ENCODE results near the gene GYS1. TPM values are rescaled to one million over a fixed set of nuclear protein-coding genes. Genes with fewer than 3 reads are reported as not detected.

The GYS1 gene
- total and polyA plus RNA-seq, 2 donors (not counting 1 experiment from before 2014, with no cell fraction given) = 31.2 to 42.8 TPM

DNA sequence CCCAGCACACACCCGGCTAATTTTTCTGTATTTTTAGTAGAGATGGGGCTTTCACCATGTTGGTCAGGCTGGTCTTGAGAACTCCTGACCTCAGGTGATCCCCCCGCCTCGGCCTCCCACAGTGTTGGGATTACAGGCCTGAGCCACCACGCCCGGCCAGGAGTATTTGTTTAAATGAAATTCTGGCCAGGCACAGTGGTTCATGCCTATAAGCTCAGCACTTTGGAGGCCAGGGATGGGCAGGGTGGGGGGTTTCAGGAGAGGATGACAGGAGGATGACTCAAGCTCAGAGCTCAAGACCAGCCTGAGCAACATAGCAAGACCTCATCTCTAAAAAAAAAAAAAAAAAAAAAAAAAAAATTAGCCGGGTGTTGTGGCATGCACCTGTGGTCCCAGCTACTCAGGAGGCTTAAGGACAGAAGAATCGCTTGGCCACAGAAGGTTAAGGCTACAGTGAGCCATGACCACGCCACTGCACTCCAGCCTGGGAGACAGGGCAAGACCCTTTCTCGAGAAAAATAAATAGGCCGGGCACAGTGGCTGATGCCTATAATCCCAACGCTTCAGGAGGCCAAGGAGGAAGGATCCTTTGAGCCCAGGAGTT, 67.8 kb downstream of the GYS1 start:
- peak; percentile 23 to 93 for DNase-seq (ENCODE audit: low read depth in 2 of 2)
- H3K4me2 ChIP-seq (ENCODE audit: extremely low read depth, insufficient read depth, low read length) = no peak overlapping the region
- H3K9ac ChIP-seq (ENCODE audit: insufficient read depth, low read length) = no peak overlapping the region
- TF ChIP-seq, protein P1, sequence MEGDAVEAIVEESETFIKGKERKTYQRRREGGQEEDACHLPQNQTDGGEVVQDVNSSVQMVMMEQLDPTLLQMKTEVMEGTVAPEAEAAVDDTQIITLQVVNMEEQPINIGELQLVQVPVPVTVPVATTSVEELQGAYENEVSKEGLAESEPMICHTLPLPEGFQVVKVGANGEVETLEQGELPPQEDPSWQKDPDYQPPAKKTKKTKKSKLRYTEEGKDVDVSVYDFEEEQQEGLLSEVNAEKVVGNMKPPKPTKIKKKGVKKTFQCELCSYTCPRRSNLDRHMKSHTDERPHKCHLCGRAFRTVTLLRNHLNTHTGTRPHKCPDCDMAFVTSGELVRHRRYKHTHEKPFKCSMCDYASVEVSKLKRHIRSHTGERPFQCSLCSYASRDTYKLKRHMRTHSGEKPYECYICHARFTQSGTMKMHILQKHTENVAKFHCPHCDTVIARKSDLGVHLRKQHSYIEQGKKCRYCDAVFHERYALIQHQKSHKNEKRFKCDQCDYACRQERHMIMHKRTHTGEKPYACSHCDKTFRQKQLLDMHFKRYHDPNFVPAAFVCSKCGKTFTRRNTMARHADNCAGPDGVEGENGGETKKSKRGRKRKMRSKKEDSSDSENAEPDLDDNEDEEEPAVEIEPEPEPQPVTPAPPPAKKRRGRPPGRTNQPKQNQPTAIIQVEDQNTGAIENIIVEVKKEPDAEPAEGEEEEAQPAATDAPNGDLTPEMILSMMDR (conservative IDR thresholded peaks at IDR 0.05 in 1 of 2, IDR thresholded peaks at IDR 0.05 in 1 of 2; ENCODE audit: low read depth in 1 of 2, low read length in 2 of 2) = no peak
- TF ChIP-seq EZH2 (IDR thresholded peaks at IDR 0.05; ENCODE audit: low read length, missing control alignments) = no peak
- no peaks in the 10 kb centered on the region for H3K27me3 ChIP-seq (ENCODE audit: control insufficient read depth, insufficient read depth, low read length)
- no peak overlapping the region for H2AFZ ChIP-seq (ENCODE audit: low read length)
- H3K4me3 ChIP-seq (replicated peaks in 1 of 4; ENCODE audit: control extremely low read depth in 1 of 4, insufficient read depth in 1 of 4, low read depth in 3 of 4, low read length in 4 of 4) = no peak overlapping the region
- no peaks in the 10 kb centered on the region for H3K79me2 ChIP-seq (ENCODE audit: control insufficient read depth, insufficient read depth, low read length)
- H3K27ac ChIP-seq (ENCODE audit: insufficient read depth, low read length) = peak overlapping the region; percentile 43
- no peaks in the 10 kb centered on the region for H4K20me1 ChIP-seq (ENCODE audit: control insufficient read depth, extremely low read depth, insufficient read depth, low read length)
- no peaks in the 10 kb centered on the region for H3K9me3 ChIP-seq (ENCODE audit: control insufficient read depth, insufficient read depth, low read depth, low read length)
- H3K4me1 ChIP-seq (ENCODE audit: control insufficient read depth, extremely low read depth, insufficient read depth, low read length) = peaks cover 7% of the 10 kb centered on the region
- H3K36me3 ChIP-seq (ENCODE audit: control insufficient read depth, insufficient read depth, low read length) = peaks cover 8% of the 10 kb centered on the region

DNA sequence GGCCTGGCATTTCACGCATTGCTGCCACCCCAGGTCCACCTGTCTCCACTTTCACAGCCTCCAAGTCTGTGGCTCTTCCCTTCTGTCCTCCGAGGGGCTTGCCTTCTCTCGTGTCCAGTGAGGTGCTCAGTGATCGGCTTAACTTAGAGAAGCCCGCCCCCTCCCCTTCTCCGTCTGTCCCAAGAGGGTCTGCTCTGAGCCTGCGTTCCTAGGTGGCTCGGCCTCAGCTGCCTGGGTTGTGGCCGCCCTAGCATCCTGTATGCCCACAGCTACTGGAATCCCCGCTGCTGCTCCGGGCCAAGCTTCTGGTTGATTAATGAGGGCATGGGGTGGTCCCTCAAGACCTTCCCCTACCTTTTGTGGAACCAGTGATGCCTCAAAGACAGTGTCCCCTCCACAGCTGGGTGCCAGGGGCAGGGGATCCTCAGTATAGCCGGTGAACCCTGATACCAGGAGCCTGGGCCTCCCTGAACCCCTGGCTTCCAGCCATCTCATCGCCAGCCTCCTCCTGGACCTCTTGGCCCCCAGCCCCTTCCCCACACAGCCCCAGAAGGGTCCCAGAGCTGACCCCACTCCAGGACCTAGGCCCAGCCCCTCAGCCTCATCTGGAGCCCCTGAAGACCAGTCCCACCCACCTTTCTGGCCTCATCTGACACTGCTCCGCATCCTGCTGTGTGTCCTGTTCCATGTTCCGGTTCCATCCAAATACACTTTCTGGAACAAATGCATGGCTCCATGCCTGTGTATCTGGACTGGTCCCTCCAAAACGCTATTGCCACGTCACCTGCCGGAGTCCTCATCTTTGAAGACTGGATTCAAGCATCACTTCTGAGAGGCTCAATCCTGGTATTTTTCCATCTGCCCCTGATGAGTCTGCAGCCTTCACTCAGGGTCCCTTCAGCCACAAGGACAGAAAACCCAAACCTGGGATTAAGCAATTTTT, 70.3 kb downstream of the GYS1 start:
- Histone ChIP-seq H3K27me3 (ENCODE audit: control insufficient read depth, insufficient read depth, low read length) (no peaks in the 10 kb centered on the region), H2AFZ (ENCODE audit: low read length) (no peak overlapping the region), H3K4me2 (ENCODE audit: extremely low read depth, insufficient read depth, low read length) (no peak overlapping the region), H3K9me3 (ENCODE audit: control insufficient read depth, insufficient read depth, low read depth, low read length) (no peaks in the 10 kb centered on the region), H3K4me3 (replicated peaks in 1 of 4; ENCODE audit: control extremely low read depth in 1 of 4, insufficient read depth in 1 of 4, low read depth in 3 of 4, low read length in 4 of 4) (no peak overlapping the region), H3K27ac (ENCODE audit: insufficient read depth, low read length) (no peak overlapping the region), H4K20me1 (ENCODE audit: control insufficient read depth, extremely low read depth, insufficient read depth, low read length) (no peaks in the 10 kb centered on the region), H3K9ac (ENCODE audit: insufficient read depth, low read length) (no peak overlapping the region), H3K79me2 (ENCODE audit: control insufficient read depth, insufficient read depth, low read length) (no peaks in the 10 kb centered on the region), H3K4me1 (ENCODE audit: control insufficient read depth, extremely low read depth, insufficient read depth, low read length) (peaks cover 7% of the 10 kb centered on the region), H3K36me3 (ENCODE audit: control insufficient read depth, insufficient read depth, low read length) (peaks cover 10% of the 10 kb centered on the region)
- no peak for DNase-seq (ENCODE audit: low read depth in 2 of 2)
- TF ChIP-seq, protein P1 (conservative IDR thresholded peaks at IDR 0.05 in 1 of 2, IDR thresholded peaks at IDR 0.05 in 1 of 2; ENCODE audit: low read depth in 1 of 2, low read length in 2 of 2) = no peak
- no peak for TF ChIP-seq EZH2 (IDR thresholded peaks at IDR 0.05; ENCODE audit: low read length, missing control alignments)

DNA sequence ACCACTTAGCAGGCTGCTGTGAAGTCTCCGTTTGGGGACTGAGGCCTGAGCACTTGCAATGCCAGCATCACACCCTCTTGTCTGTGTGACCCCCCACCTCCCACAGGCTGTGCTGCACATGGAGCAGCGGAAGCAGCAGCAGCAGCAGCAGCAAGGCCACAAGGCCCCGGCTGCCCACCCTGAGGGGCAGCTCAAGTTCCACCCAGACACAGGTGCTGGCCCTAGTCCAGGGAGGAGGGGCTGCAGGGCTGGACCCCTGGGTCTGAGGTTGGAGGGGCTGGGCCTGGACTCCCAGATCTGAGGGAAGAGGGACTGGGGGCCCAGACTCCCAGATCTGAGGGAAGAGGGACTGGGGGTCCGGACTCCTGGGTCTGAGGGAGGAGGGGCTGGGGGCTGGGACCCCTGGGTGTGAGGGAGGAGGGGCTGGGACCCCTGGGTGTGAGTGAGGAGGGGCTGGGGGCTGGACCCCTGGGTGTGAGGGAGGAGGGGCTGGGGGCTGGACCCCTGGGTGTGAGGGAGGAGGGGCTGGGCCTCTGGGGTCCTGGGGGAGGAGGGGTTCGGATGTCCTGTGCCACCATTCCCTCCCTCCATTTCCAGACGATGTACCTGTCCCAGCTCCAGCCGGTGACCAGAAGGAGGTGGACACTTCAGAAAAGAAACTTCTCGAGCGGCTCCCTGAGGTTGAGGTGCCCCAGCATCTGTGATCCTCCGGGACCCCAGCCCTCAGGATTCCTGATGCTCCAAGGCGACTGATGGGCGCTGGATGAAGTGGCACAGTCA, 71.2 kb downstream of the GYS1 start:
- Histone ChIP-seq H3K9ac (ENCODE audit: insufficient read depth, low read length) (no peak overlapping the region), H3K4me2 (ENCODE audit: extremely low read depth, insufficient read depth, low read length) (no peak overlapping the region), H3K27ac (ENCODE audit: insufficient read depth, low read length) (no peak overlapping the region), H2AFZ (ENCODE audit: low read length) (no peak overlapping the region), H4K20me1 (ENCODE audit: control insufficient read depth, extremely low read depth, insufficient read depth, low read length) (no peaks in the 10 kb centered on the region), H3K79me2 (ENCODE audit: control insufficient read depth, insufficient read depth, low read length) (no peaks in the 10 kb centered on the region), H3K4me1 (ENCODE audit: control insufficient read depth, extremely low read depth, insufficient read depth, low read length) (peaks cover 7% of the 10 kb centered on the region), H3K4me3 (replicated peaks in 1 of 4; ENCODE audit: control extremely low read depth in 1 of 4, insufficient read depth in 1 of 4, low read depth in 3 of 4, low read length in 4 of 4) (no peak overlapping the region), H3K27me3 (ENCODE audit: control insufficient read depth, insufficient read depth, low read length) (no peaks in the 10 kb centered on the region), H3K9me3 (ENCODE audit: control insufficient read depth, insufficient read depth, low read depth, low read length) (no peaks in the 10 kb centered on the region), H3K36me3 (ENCODE audit: control insufficient read depth, insufficient read depth, low read length) (peaks cover 10% of the 10 kb centered on the region)
- TF ChIP-seq, protein P1 (conservative IDR thresholded peaks at IDR 0.05 in 1 of 2, IDR thresholded peaks at IDR 0.05 in 1 of 2; ENCODE audit: low read depth in 1 of 2, low read length in 2 of 2) = no peak
- TF ChIP-seq EZH2 (IDR thresholded peaks at IDR 0.05; ENCODE audit: low read length, missing control alignments) = no peak
- no peak for DNase-seq (ENCODE audit: low read depth in 2 of 2)

Measured in fibroblast of lung (primary cell).